ENCODE measurements around the gene TFEB.
A peak's percentile ranks its signal among the peaks of the same experiment; 100 is the strongest.

TFEB gene

GRCh38 chr6:41767112-41767833, 31.9 kb upstream of the TFEB start (continued):
- peak; percentile 52; the same call in 1 of the 2 replicates for TF ChIP-seq ZNF18 (tag by site-specific recombination; IDR thresholded peaks at IDR 0.05)
- TF ChIP-seq ZSCAN16 (tag by site-specific recombination; IDR thresholded peaks at IDR 0.05) = no peak
- peak; percentile 93 for TF ChIP-seq GLIS2 (tag by site-specific recombination; IDR thresholded peaks at IDR 0.05)
- peak; percentile 78; the same call in 1 of the 2 replicates for TF ChIP-seq ZNF423 (tag by site-specific recombination; IDR thresholded peaks at IDR 0.05)
- TF ChIP-seq BCL6B (tag by site-specific recombination; IDR thresholded peaks at IDR 0.05) = no peak
- TF ChIP-seq ZNF394 (tag by site-specific recombination; IDR thresholded peaks at IDR 0.05; ENCODE audit: borderline replicate concordance) = peak; percentile 70; the same call in 1 of the 2 replicates
- peak; percentile 21; the same call in 1 of the 2 replicates for TF ChIP-seq GFI1B (tag by site-specific recombination; IDR thresholded peaks at IDR 0.05)
- no peak for TF ChIP-seq ZNF404 (tag by site-specific recombination; IDR thresholded peaks at IDR 0.05)
- peak; percentile 99 for TF ChIP-seq ZIC2 (tag by site-specific recombination; IDR thresholded peaks at IDR 0.05)
- peak; percentile 88 for TF ChIP-seq PATZ1 (tag by site-specific recombination; IDR thresholded peaks at IDR 0.05)
- TF ChIP-seq ZNF146 (tag by site-specific recombination; IDR thresholded peaks at IDR 0.05) = 0 out of 2 replicates have a peak, but pooled peaks have one; percentile 6
- TF ChIP-seq PBX3 (CRISPR knock-in tag; IDR thresholded peaks at IDR 0.05) = 0 out of 2 replicates have a peak, but pooled peaks have one; percentile 46
- TF ChIP-seq INSM2 (tag by site-specific recombination; IDR thresholded peaks at IDR 0.05) = peak; percentile 91
- no peak for TF ChIP-seq ELK4 (IDR thresholded peaks at IDR 0.05; ENCODE audit: borderline replicate concordance, low read depth, low read length)
- TF ChIP-seq ZNF660 (tag by site-specific recombination; IDR thresholded peaks at IDR 0.05) = peak; percentile 98
- no peak for TF ChIP-seq ZNF530 (tag by site-specific recombination; IDR thresholded peaks at IDR 0.05; ENCODE audit: low read depth)
- peak; percentile 91 for TF ChIP-seq FEZF1 (tag by site-specific recombination; IDR thresholded peaks at IDR 0.05)
- TF ChIP-seq EGR2 (tag by site-specific recombination; IDR thresholded peaks at IDR 0.05; ENCODE audit: low read depth) = peak; percentile 85
- no peak for TF ChIP-seq ZNF560 (tag by site-specific recombination; IDR thresholded peaks at IDR 0.05; ENCODE audit: borderline replicate concordance)
- TF ChIP-seq ZNF433 (tag by site-specific recombination; IDR thresholded peaks at IDR 0.05; ENCODE audit: low read depth) = no peak
- no peak for TF ChIP-seq ZNF354C (tag by site-specific recombination; IDR thresholded peaks at IDR 0.05; ENCODE audit: borderline replicate concordance, low read depth)
- peak; percentile 81 for TF ChIP-seq ZBTB21 (tag by site-specific recombination; IDR thresholded peaks at IDR 0.05)
- TF ChIP-seq ZNF2 (tag by site-specific recombination; IDR thresholded peaks at IDR 0.05) = peak; percentile 84
- peak; percentile 96 for TF ChIP-seq ZNF629 (tag by site-specific recombination; IDR thresholded peaks at IDR 0.05)
- TF ChIP-seq BCL11A (tag by site-specific recombination; IDR thresholded peaks at IDR 0.05; ENCODE audit: low read depth) = peak; percentile 92
- TF ChIP-seq ZNF843 (tag by site-specific recombination; IDR thresholded peaks at IDR 0.05) = peak; percentile 95
- peak; percentile 88 for TF ChIP-seq WT1 (tag by site-specific recombination; IDR thresholded peaks at IDR 0.05)
- TF ChIP-seq GLIS1 (tag by site-specific recombination; IDR thresholded peaks at IDR 0.05) = peak; percentile 99
- TF ChIP-seq SCRT1 (tag by site-specific recombination; IDR thresholded peaks at IDR 0.05; ENCODE audit: borderline replicate concordance) = peak; percentile 56; the same call in 1 of the 2 replicates
- TF ChIP-seq ZEB2 (tag by site-specific recombination; IDR thresholded peaks at IDR 0.05) = peak; percentile 96
- no peak for TF ChIP-seq ZNF274 (IDR thresholded peaks at IDR 0.05; ENCODE audit: low read length)
- no peak for TF ChIP-seq ZNF274 (tag by site-specific recombination; IDR thresholded peaks at IDR 0.05; ENCODE audit: borderline replicate concordance)
